Tibial artery (tissue), 4 donors: Measurements from ENCODE around the gene RAPGEF3.
A peak's percentile ranks its signal among the peaks of the same experiment; 100 is the strongest.

Experiments
- DNase-seq, 2 donors: peaks; one replicate each; pipeline ENCODE4 v3.0.0-alpha.2; 2019
- H3K27ac ChIP-seq, 2 donors: fragments of 200-600 bp; sonication (generic) in 1 of 2; 1 replicate in 1 of 2; 2 replicates in 1 of 2; pipeline ENCODE4 v1.5.1; 2018 to 2019; ENCODE audit warnings: mild to moderate bottlenecking in 1 of 2
- H3K27me3 ChIP-seq, 2 donors: fragments of 200-600 bp; sonication (generic) in 1 of 2; one replicate each; pipeline versions ENCODE4 v1.5.1 to v1.6.0; 2016 to 2019
- H3K36me3 ChIP-seq, 3 donors: fragments of 200-600 bp; sonication (generic) in 2 of 3; one replicate each; pipeline ENCODE4 v1.5.1; 2016 to 2019; ENCODE audit warnings: mild to moderate bottlenecking in 2 of 3
- H3K4me1 ChIP-seq, 4 donors: fragments of 200-600 bp; sonication (generic) in 2 of 4; 1 replicate in 3 of 4; 2 replicates in 1 of 4; pipeline ENCODE4 v1.5.1; 2016 to 2019
- H3K4me3 ChIP-seq, 2 donors: fragments of 200-600 bp; sonication (generic) in 1 of 2; 1 replicate in 1 of 2; 2 replicates in 1 of 2; pipeline ENCODE4 v1.5.1; 2018 to 2019; ENCODE audit warnings: mild to moderate bottlenecking in 2 of 2
- H3K9me3 ChIP-seq, 3 donors: fragments of 200-600 bp; sonication (generic) in 1 of 3; one replicate each; pipeline ENCODE4 v1.5.1; 2016 to 2019
- CTCF ChIP-seq, 2 experiments: fragments of 200-600 bp in 1 of 2; fragments of 450-650 bp in 1 of 2; IDR thresholded peaks; one replicate each; pipeline ENCODE4 v1.5.1; 2017 to 2019; ENCODE audit warnings: antibody characterized with exemption in 2 of 2, mild to moderate bottlenecking in 1 of 2, moderate library complexity in 1 of 2
- intact Hi-C: fragments of 100-400 bp; cut with DNase I; formaldehyde crosslinking; loops from one replicate; pipeline ENCODE4 v1.15.0; 2023; ENCODE audit warnings: low total_unique reads

Gene RAPGEF3

DNA sequence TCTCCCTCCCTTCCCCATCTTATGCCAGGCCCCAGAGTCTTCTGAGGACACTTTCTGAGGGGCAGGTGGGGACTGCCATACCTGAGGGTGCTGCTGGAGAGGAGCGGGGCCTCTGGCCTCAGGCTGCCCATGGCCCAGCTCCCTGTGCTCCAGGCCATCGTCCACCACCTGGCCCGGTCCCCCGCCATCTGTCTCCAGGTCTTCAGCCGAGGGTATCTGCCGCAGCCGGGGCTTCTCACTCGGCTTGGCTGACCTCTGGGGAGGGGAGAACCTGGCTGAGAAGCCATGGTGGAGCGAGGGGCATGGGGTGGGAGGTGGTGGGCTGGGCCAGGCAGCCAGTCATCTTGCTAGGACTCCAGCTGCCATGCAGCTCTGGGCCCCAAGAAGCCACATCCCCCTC lies 36.0 kb upstream of the RAPGEF3 start:
- intact Hi-C loops: loop anchor here (5.0 kb wide), 1 partner anchor 38 kb away; no protein-coding TSS in a partner anchor
- no peak for DNase-seq
- Histone ChIP-seq H3K9me3 (no peaks in the 10 kb centered on the region), H3K36me3 (peaks cover 75 to 95% (median 91%) of the 10 kb centered on the region in 3 donors), H3K27me3 (no peaks in the 10 kb centered on the region), H3K4me1 (peaks cover 0 to 19% (median 16%) of the 10 kb centered on the region in 4 donors), H3K27ac (peak overlapping the region; percentile 5 to 44), H3K4me3 (no peak overlapping the region)
- no peak for TF ChIP-seq CTCF (IDR thresholded peaks at IDR 0.05)

GRCh38 chr12:47793015-47793681 lies 34.5 kb upstream of the RAPGEF3 start:
- H3K4me3 ChIP-seq: no peak overlapping the region
- peaks cover 0 to 6% (median 2%) of the 10 kb centered on the region in 4 donors for H3K4me1 ChIP-seq
- DNase-seq: no peak
- H3K36me3 ChIP-seq: peaks cover 84 to 100% (median 99%) of the 10 kb centered on the region in 3 donors
- H3K27me3 ChIP-seq: no peaks in the 10 kb centered on the region
- peak overlapping the region; percentile 5 to 44 for H3K27ac ChIP-seq
- intact Hi-C loops: loop anchor here (5.0 kb wide), 1 partner anchor 39 kb away; no protein-coding TSS in a partner anchor
- no peak for TF ChIP-seq CTCF (IDR thresholded peaks at IDR 0.05)
- H3K9me3 ChIP-seq: no peaks in the 10 kb centered on the region

GRCh38 chr12:47791874-47792273 lies 33.2 kb upstream of the RAPGEF3 start:
- no peak for DNase-seq
- Histone ChIP-seq H3K27ac (peak overlapping the region in 1 of 2 donors; percentile 26), H3K4me1 (peaks cover 0 to 14% (median 6%) of the 10 kb centered on the region in 4 donors), H3K4me3 (no peak overlapping the region), H3K27me3 (no peaks in the 10 kb centered on the region), H3K36me3 (peaks cover 84 to 100% (median 99%) of the 10 kb centered on the region in 3 donors), H3K9me3 (no peaks in the 10 kb centered on the region)
- intact Hi-C loops: loop anchor here (5.0 kb wide), 1 partner anchor 40 kb away; no protein-coding TSS in a partner anchor
- no peak for TF ChIP-seq CTCF (IDR thresholded peaks at IDR 0.05)

GRCh38 chr12:47791351-47791746 lies 32.7 kb upstream of the RAPGEF3 start:
- no peak overlapping the region for H3K4me3 ChIP-seq
- peaks cover 0 to 19% (median 11%) of the 10 kb centered on the region in 4 donors for H3K4me1 ChIP-seq
- peak overlapping the region in 1 of 2 donors; percentile 26 for H3K27ac ChIP-seq
- H3K36me3 ChIP-seq: peaks cover 85 to 100% (median 99%) of the 10 kb centered on the region in 3 donors
- no peaks in the 10 kb centered on the region for H3K9me3 ChIP-seq
- no peak for TF ChIP-seq CTCF (IDR thresholded peaks at IDR 0.05)
- H3K27me3 ChIP-seq: no peaks in the 10 kb centered on the region
- intact Hi-C loops: loop anchor here (5.0 kb wide), 1 partner anchor 41 kb away; no protein-coding TSS in a partner anchor
- no peak for DNase-seq

- H3K4me3 ChIP-seq: no peak overlapping the region
- peaks cover 86 to 100% (median 99%) of the 10 kb centered on the region in 3 donors for H3K36me3 ChIP-seq
- no peaks in the 10 kb centered on the region for H3K27me3 ChIP-seq
- intact Hi-C loops: loop anchor here (5.0 kb wide), 1 partner anchor 41 kb away; no protein-coding TSS in a partner anchor
- peak overlapping the region in 1 of 2 donors; percentile 26 for H3K27ac ChIP-seq
- no peak for TF ChIP-seq CTCF (IDR thresholded peaks at IDR 0.05)
- no peaks in the 10 kb centered on the region for H3K9me3 ChIP-seq
- peaks cover 0 to 24% (median 11%) of the 10 kb centered on the region in 4 donors for H3K4me1 ChIP-seq
- no peak for DNase-seq
These were observed 32.1 kb upstream of the RAPGEF3 start for GRCh38 chr12:47790676-47791350.
